ENCODE data around the gene CTBP2. TPM values are rescaled to one million over a fixed set of nuclear protein-coding genes. Genes with fewer than 3 reads are reported as not detected.
"Not testable (repeated sequence)": the region's sequence is repeated elsewhere in the genome, so short reads cannot be mapped to it uniquely, and the experiment has no call there.

Gene CTBP2
- total RNA-seq, 1 donor from 2014 or later = 112 TPM

- no peak for DNase-seq
Measured at GRCh38 chr10:125085258-125086054, 74.9 kb downstream of the CTBP2 start.

- peak; percentile 94 for DNase-seq
Measured at GRCh38 chr10:125084614-125085257, 75.6 kb downstream of the CTBP2 start.

GRCh38 chr10:125084191-125084613 lies 76.2 kb downstream of the CTBP2 start:
- DNase-seq = peak; percentile 96

- peak; percentile 75 for DNase-seq
Measured at GRCh38 chr10:125083576-125083920, 76.8 kb downstream of the CTBP2 start.

- no peak for DNase-seq
Measured at GRCh38 chr10:125082881-125083575, 77.3 kb downstream of the CTBP2 start.

- not testable (repeated sequence) for DNase-seq
Measured at GRCh38 chr10:125082471-125082870, 77.9 kb downstream of the CTBP2 start.

- DNase-seq = no peak
Measured at GRCh38 chr10:125081931-125082330, 78.4 kb downstream of the CTBP2 start.

- DNase-seq = peak; percentile 68
Measured at GRCh38 chr10:125080984-125081383, 79.4 kb downstream of the CTBP2 start.

- no peak for DNase-seq
Measured at GRCh38 chr10:125080296-125080695, 80.1 kb downstream of the CTBP2 start.

- no peak for DNase-seq
Measured at GRCh38 chr10:125079091-125079600, 81.2 kb downstream of the CTBP2 start.

- peak; percentile 91 for DNase-seq
Measured at GRCh38 chr10:125076891-125077541, 83.3 kb downstream of the CTBP2 start.

- DNase-seq = peak; percentile 22
Measured at GRCh38 chr10:125076121-125076825, 84.1 kb downstream of the CTBP2 start.

- DNase-seq = no peak
Measured at GRCh38 chr10:125073996-125074395, 86.4 kb downstream of the CTBP2 start.

GRCh38 chr10:125072794-125073193 lies 87.6 kb downstream of the CTBP2 start:
- no peak for DNase-seq

- DNase-seq = no peak
Measured at GRCh38 chr10:125071008-125071407, 89.4 kb downstream of the CTBP2 start.

GRCh38 chr10:125068406-125068805 lies 92.0 kb downstream of the CTBP2 start:
- no peak for DNase-seq

GRCh38 chr10:125067764-125068163 lies 92.6 kb downstream of the CTBP2 start:
- no peak for DNase-seq

- no peak for DNase-seq
Measured at GRCh38 chr10:125066764-125067450, 93.5 kb downstream of the CTBP2 start.

GRCh38 chr10:125064681-125065492 lies 95.5 kb downstream of the CTBP2 start:
- DNase-seq = peak; percentile 34

- no peak for DNase-seq
Measured at GRCh38 chr10:125063256-125063925, 97.0 kb downstream of the CTBP2 start.

Measured in dermis blood vessel endothelial cell (primary cell).